Testis (tissue), 2 donors: ENCODE measurements around the gene SUCLG2.

Experiments
- POLR2A ChIP-seq: fragments of 450-650 bp; IDR thresholded peaks from one replicate; pipeline ENCODE4 v1.6.1; 2017; ENCODE audit warnings: antibody characterized with exemption, mild to moderate bottlenecking, moderate library complexity
- TF ChIP-seq, protein P1 (sequence below), 3 experiments: fragments of 450-650 bp in 2 of 3; fragments of 200-600 bp in 1 of 3; sonication (generic) in 1 of 3; IDR thresholded peaks; one replicate each; pipeline ENCODE4 v1.5.1; 2016 to 2019; ENCODE audit warnings: antibody characterized with exemption in 3 of 3, mild to moderate bottlenecking in 2 of 3, moderate library complexity in 1 of 3

DNA sequence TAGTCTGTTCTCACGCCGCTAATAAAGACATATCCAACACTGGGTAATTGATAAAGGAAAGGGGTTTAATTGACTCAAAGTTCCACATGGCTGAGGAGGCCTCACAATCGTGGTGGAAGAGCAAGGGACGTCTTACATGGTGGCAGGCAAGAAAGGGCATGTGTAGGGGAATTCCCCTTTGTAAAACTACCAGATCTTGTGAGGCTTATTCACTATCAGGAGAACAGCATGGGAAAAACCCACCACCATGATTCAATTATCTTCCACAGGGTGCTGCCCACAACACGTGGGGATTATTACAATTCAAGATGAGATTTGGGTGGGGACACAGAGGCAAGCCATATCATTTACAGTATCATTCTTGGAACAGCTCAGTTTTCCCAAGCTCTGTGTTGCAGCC, 268.0 kb downstream of the SUCLG2 start:
- TF ChIP-seq POLR2A = no peak
- TF ChIP-seq, protein P1, sequence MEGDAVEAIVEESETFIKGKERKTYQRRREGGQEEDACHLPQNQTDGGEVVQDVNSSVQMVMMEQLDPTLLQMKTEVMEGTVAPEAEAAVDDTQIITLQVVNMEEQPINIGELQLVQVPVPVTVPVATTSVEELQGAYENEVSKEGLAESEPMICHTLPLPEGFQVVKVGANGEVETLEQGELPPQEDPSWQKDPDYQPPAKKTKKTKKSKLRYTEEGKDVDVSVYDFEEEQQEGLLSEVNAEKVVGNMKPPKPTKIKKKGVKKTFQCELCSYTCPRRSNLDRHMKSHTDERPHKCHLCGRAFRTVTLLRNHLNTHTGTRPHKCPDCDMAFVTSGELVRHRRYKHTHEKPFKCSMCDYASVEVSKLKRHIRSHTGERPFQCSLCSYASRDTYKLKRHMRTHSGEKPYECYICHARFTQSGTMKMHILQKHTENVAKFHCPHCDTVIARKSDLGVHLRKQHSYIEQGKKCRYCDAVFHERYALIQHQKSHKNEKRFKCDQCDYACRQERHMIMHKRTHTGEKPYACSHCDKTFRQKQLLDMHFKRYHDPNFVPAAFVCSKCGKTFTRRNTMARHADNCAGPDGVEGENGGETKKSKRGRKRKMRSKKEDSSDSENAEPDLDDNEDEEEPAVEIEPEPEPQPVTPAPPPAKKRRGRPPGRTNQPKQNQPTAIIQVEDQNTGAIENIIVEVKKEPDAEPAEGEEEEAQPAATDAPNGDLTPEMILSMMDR (IDR thresholded peaks at IDR 0.05) = no peak
